SH-SY5Y (cell line): ENCODE results near the gene PITRM1.

Source experiments
- GATA2 ChIP-seq: IDR thresholded peaks from 2 replicates; pipeline ENCODE4 v1.6.1; 2011; ENCODE audit warnings: mild to moderate bottlenecking, low read depth, low read length
- GATA3 ChIP-seq: IDR thresholded peaks from 2 replicates; pipeline ENCODE4 v1.6.1; 2011; ENCODE audit warnings: low read depth, mild to moderate bottlenecking, low read length, moderate library complexity

PITRM1 gene

GRCh38 chr10:3154666-3155065 lies 17.9 kb downstream of the PITRM1 start:
- TF ChIP-seq GATA3 (no peak), GATA2 (no peak)

- no peak for TF ChIP-seq GATA3
- TF ChIP-seq GATA2: no peak
These were observed 20.0 kb downstream of the PITRM1 start for GRCh38 chr10:3152566-3152935.

GRCh38 chr10:3151889-3152565 lies 20.6 kb downstream of the PITRM1 start:
- no peak for TF ChIP-seq GATA3
- no peak for TF ChIP-seq GATA2

GRCh38 chr10:3150961-3151360 lies 21.6 kb downstream of the PITRM1 start:
- TF ChIP-seq GATA3 (no peak), GATA2 (no peak)

- TF ChIP-seq GATA3 (no peak), GATA2 (no peak)
These were observed 22.2 kb downstream of the PITRM1 start for GRCh38 chr10:3150366-3150765.

GRCh38 chr10:3149918-3150317 lies 22.7 kb downstream of the PITRM1 start:
- TF ChIP-seq GATA3 (no peak), GATA2 (no peak)

- TF ChIP-seq GATA3 (no peak), GATA2 (no peak)
These were observed 23.6 kb downstream of the PITRM1 start for GRCh38 chr10:3148994-3149393.

- TF ChIP-seq GATA3: no peak
- TF ChIP-seq GATA2: no peak
These were observed 24.5 kb downstream of the PITRM1 start for GRCh38 chr10:3148041-3148440.

- no peak for TF ChIP-seq GATA3
- TF ChIP-seq GATA2: no peak
These were observed 25.3 kb downstream of the PITRM1 start for GRCh38 chr10:3147117-3147820.

- no peak for TF ChIP-seq GATA3
- no peak for TF ChIP-seq GATA2
These were observed 26.3 kb downstream of the PITRM1 start for GRCh38 chr10:3146289-3146688.

GRCh38 chr10:3145366-3145765 lies 27.2 kb downstream of the PITRM1 start:
- TF ChIP-seq GATA3 (no peak), GATA2 (no peak)

- TF ChIP-seq GATA2: no peak
- TF ChIP-seq GATA3: no peak
These were observed 28.7 kb downstream of the PITRM1 start for GRCh38 chr10:3143791-3144434.

- TF ChIP-seq GATA3 (no peak), GATA2 (no peak)
These were observed 29.2 kb downstream of the PITRM1 start for GRCh38 chr10:3143366-3143765.

GRCh38 chr10:3142146-3142875 lies 30.3 kb downstream of the PITRM1 start:
- TF ChIP-seq GATA2 (no peak), GATA3 (no peak)
